Hippocampal formation (tissue), 2 donors: ENCODE results near the gene PLS3.
"Not testable (repeated sequence)": the region's sequence is repeated elsewhere in the genome, so short reads cannot be mapped to it uniquely, and the experiment has no call there.

Experiments used
- DNase-seq, 2 donors: peaks; one replicate each; lab custom pipeline; 2025; lab: John Stamatoyannopoulos, UW

Gene PLS3, protein sequence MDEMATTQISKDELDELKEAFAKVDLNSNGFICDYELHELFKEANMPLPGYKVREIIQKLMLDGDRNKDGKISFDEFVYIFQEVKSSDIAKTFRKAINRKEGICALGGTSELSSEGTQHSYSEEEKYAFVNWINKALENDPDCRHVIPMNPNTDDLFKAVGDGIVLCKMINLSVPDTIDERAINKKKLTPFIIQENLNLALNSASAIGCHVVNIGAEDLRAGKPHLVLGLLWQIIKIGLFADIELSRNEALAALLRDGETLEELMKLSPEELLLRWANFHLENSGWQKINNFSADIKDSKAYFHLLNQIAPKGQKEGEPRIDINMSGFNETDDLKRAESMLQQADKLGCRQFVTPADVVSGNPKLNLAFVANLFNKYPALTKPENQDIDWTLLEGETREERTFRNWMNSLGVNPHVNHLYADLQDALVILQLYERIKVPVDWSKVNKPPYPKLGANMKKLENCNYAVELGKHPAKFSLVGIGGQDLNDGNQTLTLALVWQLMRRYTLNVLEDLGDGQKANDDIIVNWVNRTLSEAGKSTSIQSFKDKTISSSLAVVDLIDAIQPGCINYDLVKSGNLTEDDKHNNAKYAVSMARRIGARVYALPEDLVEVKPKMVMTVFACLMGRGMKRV

GRCh38 chrX:115560978-115561604 is at the start of gene PLS3:
Gene PLS3 (plus strand): TSS chrX:115561174. CDS start chrX:115610251, 49,077 bp downstream.
- DNase-seq = peak; percentile 65 to 73

- no peak for DNase-seq
Observed at GRCh38 chrX:115518113-115518512, 42.9 kb upstream of the PLS3 start.

- no peak for DNase-seq
Observed at GRCh38 chrX:115521741-115522140, 39.2 kb upstream of the PLS3 start.

DNA sequence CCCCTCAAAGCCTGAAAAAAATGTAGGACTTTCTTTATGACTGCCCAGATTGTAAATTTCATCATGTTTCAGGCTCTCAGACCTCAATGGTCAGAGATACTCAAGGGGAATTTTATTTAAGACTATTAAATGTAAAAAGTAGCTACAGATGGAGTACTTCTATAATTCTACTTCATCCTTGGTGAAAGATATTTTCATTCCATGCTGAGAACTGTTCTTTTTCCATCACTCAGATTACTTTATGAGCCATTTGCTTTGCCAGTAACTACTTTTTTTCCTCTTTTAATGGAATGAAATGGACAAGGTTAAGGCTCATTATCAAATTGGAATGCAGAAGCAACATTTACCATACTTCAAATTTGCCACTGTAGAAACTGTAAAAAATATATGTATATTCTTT is 38.0 kb upstream of the PLS3 start:
- DNase-seq = no peak

- no peak for DNase-seq
Observed at GRCh38 chrX:115525486-115525885, 35.5 kb upstream of the PLS3 start.

GRCh38 chrX:115531818-115532403 is 29.1 kb upstream of the PLS3 start:
- DNase-seq = no peak

GRCh38 chrX:115533485-115533884 is 27.5 kb upstream of the PLS3 start:
- DNase-seq = no peak

DNA sequence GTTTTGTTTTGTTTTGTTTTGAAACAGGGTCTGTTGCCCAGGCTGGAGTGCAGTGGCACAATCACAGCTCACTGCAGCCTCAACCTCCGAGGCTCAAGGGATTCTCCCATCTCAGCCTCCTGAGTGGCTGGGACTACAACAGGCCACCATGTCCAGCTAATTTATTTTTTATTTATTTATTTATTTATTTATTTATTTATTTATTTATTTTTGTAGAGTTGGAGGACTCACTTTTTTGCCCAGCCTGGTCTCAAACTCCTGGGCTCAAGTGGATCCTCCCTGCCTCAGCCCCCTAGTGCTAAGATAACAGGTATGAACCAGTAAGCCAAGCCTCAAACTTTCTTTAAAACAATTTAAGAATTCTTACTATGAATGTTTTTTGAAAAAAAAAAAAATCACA is 26.6 kb upstream of the PLS3 start:
- DNase-seq = no peak

GRCh38 chrX:115535421-115535820 is 25.6 kb upstream of the PLS3 start:
- no peak for DNase-seq

DNA sequence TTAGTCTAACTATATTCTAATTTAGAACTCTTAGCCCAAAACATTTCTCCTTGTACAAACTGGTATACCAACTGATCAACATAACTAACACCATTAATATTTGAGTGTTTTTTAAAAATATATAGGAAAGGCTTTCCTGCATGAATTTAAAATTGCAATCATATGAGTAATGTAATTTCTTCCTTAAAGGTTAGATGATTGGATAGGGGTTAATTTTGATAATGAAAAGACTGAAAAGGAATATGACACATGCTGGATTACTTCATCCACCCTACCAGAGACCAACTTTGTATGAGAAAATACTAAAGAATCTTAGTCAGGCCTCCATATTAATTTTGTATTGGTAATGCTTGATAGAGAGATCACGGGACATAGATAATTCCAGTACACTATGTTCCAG is 25.1 kb upstream of the PLS3 start:
- DNase-seq = no peak

GRCh38 chrX:115539841-115540240 is 21.1 kb upstream of the PLS3 start:
- no peak for DNase-seq

DNA sequence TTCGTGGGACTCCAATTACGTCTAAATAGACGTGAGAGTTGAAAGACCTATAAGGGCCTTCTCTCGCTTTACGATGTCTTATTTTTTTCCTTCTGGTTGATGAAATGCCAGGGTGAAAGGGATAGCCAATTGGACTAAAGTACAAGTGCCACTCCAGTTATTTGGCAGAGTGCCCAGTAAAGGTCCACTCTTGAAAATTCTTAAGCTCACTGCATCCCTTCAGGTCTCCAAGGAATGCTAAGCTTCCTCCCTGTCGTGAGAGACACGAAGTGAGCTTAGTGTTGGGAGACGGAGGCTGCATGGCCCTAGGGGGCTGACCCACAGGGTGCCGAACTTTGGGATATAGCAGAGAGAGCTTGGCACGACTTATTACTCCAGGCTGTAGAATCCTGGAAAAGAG is 19.9 kb upstream of the PLS3 start:
- not testable (repeated sequence) for DNase-seq

DNA sequence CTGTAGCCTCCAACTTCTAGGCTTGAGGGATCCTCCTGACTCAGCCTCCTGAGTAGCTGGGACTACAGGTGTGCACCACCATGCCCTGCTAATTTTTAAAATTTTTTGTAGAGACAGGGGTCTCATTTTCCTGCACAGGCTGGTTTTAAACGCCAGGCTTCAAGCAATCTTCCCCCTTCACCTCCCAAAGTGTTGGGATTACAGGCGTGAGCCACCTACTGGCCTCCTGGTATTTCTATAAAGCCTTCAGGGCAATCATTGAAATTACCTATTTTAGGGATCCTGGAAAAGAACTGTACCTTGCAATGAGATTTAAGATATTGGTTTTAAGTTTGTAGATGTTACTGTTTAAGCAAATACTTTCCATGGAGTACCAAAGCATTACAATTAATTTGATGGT is 13.5 kb upstream of the PLS3 start:
- DNase-seq = no peak

DNA sequence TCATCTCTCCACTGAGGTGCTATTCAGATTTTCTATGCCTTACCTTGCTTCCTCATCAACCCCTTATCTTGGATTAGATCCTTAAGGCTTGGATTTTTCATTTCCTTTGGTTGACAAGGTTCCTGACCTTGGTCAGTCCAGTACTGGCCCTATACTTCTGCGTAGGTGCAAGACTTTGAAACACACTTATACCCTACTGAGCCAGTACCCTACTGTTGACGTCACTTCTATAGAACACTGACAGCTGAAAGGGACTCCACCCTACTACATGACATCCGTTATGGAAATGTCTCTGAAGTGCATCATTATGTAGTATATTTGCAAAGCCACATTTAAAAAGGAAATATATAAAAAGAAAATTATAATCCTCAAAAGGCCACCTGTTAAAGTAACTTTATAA is 12.0 kb upstream of the PLS3 start:
- no peak for DNase-seq

- DNase-seq = no peak
Observed at GRCh38 chrX:115553171-115553570, 7.8 kb upstream of the PLS3 start.

DNA sequence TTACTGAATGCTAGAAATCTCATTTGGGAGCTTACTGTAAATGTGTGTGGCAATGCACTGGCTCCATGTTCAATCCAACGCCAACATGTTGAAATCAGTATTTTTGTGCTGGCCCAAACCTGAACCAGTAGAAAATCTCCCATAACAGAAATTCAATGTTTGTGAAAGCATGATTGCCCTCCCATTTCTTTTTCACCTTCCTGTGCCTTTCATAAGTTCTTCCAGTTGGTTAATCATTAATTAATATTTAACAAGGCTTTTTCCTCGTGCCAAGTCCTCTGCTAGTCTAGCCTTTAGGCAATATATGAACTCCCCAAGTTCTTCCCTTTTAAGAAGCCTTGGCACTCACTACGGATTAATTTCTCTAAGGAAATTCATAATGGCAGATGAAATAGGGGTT is 1.3 kb upstream of the PLS3 start:
- DNase-seq = no peak

DNA sequence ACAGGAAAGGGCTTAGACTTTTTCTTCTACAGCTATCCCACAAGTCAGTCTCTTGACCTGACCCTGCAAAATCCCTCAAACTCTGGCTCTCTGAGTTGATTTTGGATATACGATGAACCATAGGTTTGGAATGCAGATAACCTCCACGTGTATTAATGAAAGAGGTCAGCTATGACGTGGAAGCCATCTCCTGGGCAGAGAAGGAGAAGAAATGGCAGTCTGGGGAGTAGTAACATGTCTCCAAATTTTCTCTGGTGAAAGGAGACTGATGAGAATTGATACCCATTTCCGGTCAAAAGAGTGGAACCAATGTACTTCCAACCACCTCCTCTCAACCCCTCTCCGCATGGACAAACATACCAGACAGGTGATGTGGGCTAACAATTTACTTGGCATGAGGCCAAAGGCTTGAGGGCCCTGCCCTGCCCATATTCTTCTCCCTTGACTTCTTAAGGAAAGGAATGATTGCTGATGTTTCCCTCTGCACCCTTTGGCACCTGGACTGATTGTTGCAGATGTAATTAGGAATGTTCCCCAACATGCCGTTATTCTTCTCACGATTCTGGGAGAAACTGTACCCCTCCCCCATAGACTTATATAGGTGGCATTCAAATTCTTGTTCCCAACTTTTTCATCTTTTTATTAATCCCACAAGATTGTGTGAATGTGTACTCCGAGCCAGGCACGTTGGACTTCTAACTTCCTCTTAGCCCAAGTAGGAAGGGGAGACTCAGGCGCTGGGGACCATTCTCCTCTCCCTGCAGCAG is 580 bp upstream of the PLS3 start:
- no peak for DNase-seq

DNA sequence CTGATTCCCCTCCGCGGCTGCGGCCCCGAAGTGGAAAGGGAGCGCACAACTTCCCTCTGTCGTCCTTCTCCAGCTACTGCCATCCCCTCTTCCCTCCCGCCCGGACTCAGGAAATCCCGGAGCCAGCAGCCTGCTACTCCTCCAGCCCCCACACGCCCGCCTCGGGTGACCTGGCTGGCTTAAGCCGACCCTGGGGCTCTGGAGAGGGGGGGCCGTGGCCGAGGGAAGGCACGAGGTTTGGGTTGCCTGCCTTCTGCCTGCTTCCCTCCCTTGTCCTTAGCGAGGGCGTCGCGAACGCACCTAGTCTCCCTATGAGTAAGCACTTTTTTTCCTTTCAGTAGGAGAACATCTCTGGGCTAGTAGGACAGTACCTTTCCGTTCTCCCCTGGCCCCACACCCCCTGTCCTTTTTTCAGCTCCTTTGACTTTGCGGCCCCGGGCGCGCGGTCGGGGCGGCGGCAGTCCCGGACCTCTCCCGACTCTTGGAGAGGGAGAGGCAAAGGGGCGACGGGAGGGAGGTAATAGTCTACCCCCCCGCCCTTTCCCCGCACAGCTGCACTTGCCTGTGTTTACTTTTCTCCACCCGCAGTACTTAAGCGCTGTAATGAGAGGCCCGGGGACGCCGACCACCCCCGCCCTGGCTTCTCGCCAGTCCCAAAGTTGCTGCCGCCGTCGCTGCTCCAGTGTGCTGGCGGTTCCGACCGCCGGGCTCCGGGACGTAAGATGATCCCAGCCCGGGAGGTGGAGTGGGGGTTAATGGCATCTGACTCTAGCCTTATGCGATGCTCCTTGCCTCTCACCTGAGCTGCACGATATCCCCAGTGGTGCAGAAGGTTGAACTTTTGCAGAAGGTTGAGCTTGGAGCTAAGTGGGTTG is 868 bp downstream of the PLS3 start:
- peak; percentile 16 to 22 for DNase-seq

- DNase-seq = peak in 1 of 2 donors; percentile 16
Observed at GRCh38 chrX:115562480-115562847, 1.5 kb downstream of the PLS3 start.

DNA sequence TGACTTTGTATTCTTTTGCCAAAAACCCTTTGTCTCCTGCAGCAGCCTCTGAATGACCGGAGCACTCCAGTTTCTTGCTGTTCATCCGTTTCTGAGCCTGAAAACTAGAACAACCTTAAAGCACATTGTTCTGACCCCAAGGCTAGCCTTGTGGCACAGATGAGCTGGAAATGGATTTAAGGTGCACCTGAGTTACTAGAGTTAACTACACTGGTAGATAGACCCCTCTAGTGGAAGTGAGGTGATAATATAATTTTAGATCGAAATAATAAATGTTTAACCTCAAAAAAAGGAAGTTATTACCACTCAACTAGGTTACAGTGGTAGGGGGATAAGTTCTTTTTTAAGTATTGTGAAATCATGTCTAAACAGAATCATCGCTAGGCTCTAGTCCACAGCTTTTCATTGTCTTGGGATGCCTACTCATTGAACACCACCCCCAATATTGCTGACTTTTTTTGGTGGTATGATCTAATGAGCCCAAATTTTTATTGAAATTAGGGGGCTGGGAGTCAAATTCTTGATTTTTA is 2.7 kb downstream of the PLS3 start:
- no peak for DNase-seq

GRCh38 chrX:115564243-115564642 is 3.3 kb downstream of the PLS3 start:
- no peak for DNase-seq
